Suppressor macrophage treated with lipopolysaccharide for 1 hour (primary cell): ENCODE measurements around the gene EHD2.
"Not testable (repeated sequence)": the region's sequence is repeated elsewhere in the genome, so short reads cannot be mapped to it uniquely, and the experiment has no call there.

Source experiments
- DNase-seq, 3 donors: peaks; one replicate each; pipeline ENCODE4 v3.0.0-alpha.2; 2020 to 2022

The EHD2 gene

GRCh38 chr19:47716270-47716937, 3.2 kb downstream of the EHD2 start:
- no peak for DNase-seq

DNA sequence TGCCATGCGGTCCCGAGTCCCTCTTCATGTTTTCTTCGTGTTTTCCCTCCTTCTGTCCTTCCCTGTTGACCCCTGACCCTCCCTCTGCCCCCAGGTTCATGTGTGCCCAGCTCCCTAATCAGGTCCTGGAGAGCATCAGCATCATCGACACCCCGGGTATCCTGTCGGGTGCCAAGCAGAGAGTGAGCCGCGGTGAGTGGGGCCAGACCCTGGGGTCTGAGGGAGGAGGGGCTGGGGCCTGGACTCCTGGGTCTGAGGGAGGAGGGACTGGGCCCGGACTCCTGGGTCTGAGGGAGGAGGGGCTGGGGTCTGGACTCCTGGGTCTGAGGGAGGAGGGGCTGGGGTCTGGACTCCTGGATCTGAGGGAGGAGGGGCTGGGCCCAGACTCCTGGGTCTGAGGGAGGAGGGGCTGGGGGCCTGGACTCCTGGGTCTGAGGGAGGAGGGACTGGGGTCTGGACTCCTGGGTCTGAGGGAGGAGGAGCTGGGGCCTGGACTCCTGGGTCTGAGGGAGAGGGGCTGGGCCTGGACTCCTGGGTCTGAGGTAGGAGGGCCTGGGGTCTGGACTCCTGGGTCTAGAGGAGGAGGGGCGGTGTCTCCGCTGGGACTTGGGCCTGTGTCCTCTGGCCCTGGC, 5.3 kb downstream of the EHD2 start:
- not testable (repeated sequence) for DNase-seq

- DNase-seq: no peak
Measured at GRCh38 chr19:47719047-47719859, 6.0 kb downstream of the EHD2 start.

GRCh38 chr19:47720669-47721422, 7.6 kb downstream of the EHD2 start:
- no peak for DNase-seq

DNA sequence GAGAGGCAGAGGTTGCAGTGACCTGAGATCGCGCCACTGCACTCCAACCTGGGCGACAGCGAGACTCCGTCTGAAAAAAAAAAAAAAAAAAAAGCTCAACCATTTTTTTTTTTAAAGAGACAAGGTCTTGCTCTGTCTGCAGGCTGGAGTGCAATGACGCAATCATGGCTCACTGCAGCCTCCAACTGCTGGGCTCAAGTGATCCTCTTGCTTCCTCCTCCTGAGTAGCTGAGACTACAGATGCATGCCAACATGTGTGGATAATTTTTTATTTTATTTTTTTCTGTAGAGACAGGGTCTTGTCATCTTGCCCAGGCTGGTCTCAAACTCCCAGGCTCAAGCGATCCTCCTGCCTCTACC, 10.3 kb downstream of the EHD2 start:
- peak; percentile 79 to 83 (median 81) for DNase-seq

- DNase-seq: no peak
Measured at GRCh38 chr19:47725759-47726401, 12.7 kb downstream of the EHD2 start.

DNA sequence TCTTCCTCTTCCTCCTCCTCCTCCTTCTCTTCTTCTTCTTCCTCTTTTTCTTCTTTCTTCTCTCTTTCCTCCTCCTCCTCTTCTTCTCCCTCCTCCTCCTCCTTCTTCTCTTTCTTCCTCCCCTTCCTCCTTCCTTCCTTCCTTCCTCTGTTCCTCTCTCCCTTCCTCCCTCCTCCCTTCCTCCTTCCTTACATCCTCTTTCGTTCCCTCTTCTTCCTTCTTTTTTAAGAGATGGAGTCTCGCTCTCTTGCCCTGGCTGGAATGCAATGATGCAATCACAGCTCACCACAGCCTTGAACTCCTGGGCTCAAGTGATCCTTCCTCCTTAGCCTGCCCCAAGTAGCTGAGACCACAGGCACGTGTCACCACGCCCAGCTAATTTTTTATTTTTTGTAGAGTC, 13.2 kb downstream of the EHD2 start:
- no peak for DNase-seq

DNA sequence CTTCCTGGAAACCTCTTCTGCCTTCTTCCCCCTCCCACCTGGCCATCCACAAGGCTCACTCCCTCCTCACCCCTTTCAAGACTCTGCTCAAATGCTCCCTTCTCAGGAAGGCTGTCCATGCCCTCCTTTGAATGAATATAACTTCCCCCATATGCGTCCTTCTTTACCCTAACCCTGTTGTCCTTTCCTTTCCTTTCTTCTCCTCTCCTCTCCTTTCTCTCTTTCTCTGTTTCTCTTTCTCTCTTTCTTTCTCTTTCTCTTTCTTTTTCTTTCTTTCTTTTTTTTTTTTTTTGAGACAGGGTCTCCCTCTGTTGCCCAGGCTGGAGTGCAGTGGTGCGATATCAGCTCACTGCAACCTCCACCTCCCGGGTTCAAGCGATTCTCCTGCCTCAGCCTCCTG, 15.1 kb downstream of the EHD2 start:
- not testable (repeated sequence) for DNase-seq

- DNase-seq: no peak
Measured at GRCh38 chr19:47729468-47729798, 16.2 kb downstream of the EHD2 start.

- DNase-seq: peak; percentile 53 to 78 (median 53)
Measured at GRCh38 chr19:47729799-47730520, 16.7 kb downstream of the EHD2 start.

DNA sequence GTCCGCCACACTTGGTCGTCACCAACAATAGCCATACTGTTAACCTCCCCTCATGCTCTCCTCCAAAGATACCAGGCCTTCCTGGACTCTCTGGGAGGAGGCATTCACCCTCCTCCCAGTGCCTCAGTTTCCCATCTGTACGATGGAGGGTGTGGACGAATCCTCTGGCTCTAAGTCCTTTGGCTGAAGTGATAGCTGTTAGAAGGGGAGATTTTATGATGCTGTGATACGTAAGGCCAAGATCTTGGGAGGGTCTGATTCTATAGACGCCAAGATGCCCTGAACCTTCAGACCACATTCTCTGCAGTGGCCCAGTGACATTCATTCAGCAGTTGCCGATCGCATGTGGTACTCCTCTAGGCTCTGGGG, 17.3 kb downstream of the EHD2 start:
- DNase-seq: no peak

- DNase-seq: no peak
Measured at GRCh38 chr19:47730910-47731309, 17.7 kb downstream of the EHD2 start.

GRCh38 chr19:47735131-47735530, 21.9 kb downstream of the EHD2 start:
- DNase-seq: no peak

- no peak for DNase-seq
Measured at GRCh38 chr19:47740866-47741519, 27.8 kb downstream of the EHD2 start.

DNA sequence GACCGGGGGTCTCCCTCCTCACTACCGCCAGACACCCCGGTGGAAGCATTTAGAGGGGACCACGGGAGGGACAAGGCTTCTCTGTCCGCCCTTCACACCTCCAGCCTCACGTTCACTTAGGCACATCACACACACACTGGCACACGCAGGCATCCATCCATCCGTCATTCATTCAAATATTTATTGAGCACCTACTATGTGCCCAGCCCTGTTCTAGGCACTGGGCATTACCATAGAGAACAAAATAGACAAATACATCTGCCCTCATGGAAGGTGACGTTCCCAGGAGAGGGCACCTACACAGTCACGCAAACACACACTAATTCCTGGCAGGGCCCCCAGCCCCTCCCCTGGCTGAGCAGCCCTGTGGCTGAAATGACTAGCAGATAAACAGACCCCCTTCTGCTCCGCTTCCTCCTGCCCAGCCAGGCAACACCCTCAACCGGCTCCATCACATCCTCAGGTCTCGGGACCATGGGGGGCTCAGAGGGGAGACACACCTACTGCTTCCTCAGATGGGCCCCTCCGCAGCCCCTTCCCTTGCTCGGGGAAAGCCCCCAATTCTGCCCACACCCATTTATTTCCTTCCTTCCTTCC, 28.4 kb downstream of the EHD2 start:
- DNase-seq: no peak

- DNase-seq: no peak
Measured at GRCh38 chr19:47742634-47743033, 29.4 kb downstream of the EHD2 start.

- peak; percentile 97 to 99 (median 98) for DNase-seq
Measured at GRCh38 chr19:47745010-47745901, 32.0 kb downstream of the EHD2 start, which contains the start of gene NOP53. Gene NOP53 (plus strand): TSS chr19:47745546. CDS start chr19:47745560, 14 bp downstream.

GRCh38 chr19:47746129-47746528, 32.9 kb downstream of the EHD2 start:
- not testable (repeated sequence) for DNase-seq

DNA sequence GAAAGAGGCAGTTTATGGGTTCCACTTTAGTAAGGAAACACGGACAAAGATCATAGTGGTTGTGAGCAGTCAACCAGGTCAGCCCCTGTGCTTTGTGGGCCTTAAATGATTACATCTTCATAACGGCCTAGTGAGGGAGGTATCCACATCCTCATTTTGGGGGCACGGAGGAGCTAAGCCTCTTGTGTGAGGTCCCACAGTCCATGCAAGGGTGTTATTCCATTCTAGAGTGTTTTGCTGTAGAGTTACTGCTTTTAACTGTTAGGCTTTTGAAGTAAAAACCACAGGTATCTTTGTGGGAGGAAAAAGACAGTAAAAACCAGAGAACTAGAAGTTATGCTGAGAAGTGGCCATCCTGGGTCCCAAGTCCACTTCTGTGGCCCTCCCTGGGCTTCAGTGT, 36.1 kb downstream of the EHD2 start:
- no peak for DNase-seq

DNA sequence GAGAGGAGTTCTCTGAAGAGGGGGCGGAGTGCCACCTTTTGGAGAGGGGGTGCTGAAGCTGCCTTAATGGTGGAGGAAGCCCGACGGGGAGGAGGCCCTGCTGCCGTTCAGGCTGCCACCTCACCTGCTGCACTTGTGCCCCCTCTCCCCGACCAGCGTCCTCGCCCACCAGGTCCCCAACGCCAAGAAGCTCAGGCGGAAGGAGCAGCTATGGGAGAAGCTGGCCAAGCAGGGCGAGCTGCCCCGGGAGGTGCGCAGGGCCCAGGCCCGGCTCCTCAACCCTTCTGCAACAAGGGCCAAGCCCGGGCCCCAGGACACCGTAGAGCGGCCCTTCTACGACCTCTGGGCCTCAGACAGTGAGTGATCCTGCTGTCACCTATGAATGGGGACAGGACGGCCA, 37.5 kb downstream of the EHD2 start:
- DNase-seq: no peak
